ENCODE data around the gene HERC6.

GRCh38 chr4:88435987-88436693 lies 57.5 kb downstream of the HERC6 start:
- TF ChIP-seq POLR2AphosphoS5 (IDR thresholded peaks at IDR 0.05; ENCODE audit: low read depth) (no peak), GABPA (IDR thresholded peaks at IDR 0.05; ENCODE audit: low read depth) (no peak), SPI1 (IDR thresholded peaks at IDR 0.05; ENCODE audit: borderline replicate concordance, low read depth) (no peak)
- TF ChIP-seq, protein P1, sequence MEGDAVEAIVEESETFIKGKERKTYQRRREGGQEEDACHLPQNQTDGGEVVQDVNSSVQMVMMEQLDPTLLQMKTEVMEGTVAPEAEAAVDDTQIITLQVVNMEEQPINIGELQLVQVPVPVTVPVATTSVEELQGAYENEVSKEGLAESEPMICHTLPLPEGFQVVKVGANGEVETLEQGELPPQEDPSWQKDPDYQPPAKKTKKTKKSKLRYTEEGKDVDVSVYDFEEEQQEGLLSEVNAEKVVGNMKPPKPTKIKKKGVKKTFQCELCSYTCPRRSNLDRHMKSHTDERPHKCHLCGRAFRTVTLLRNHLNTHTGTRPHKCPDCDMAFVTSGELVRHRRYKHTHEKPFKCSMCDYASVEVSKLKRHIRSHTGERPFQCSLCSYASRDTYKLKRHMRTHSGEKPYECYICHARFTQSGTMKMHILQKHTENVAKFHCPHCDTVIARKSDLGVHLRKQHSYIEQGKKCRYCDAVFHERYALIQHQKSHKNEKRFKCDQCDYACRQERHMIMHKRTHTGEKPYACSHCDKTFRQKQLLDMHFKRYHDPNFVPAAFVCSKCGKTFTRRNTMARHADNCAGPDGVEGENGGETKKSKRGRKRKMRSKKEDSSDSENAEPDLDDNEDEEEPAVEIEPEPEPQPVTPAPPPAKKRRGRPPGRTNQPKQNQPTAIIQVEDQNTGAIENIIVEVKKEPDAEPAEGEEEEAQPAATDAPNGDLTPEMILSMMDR (IDR thresholded peaks at IDR 0.05; ENCODE audit: insufficient read depth, low read length): no peak
- TF ChIP-seq, protein P2, sequence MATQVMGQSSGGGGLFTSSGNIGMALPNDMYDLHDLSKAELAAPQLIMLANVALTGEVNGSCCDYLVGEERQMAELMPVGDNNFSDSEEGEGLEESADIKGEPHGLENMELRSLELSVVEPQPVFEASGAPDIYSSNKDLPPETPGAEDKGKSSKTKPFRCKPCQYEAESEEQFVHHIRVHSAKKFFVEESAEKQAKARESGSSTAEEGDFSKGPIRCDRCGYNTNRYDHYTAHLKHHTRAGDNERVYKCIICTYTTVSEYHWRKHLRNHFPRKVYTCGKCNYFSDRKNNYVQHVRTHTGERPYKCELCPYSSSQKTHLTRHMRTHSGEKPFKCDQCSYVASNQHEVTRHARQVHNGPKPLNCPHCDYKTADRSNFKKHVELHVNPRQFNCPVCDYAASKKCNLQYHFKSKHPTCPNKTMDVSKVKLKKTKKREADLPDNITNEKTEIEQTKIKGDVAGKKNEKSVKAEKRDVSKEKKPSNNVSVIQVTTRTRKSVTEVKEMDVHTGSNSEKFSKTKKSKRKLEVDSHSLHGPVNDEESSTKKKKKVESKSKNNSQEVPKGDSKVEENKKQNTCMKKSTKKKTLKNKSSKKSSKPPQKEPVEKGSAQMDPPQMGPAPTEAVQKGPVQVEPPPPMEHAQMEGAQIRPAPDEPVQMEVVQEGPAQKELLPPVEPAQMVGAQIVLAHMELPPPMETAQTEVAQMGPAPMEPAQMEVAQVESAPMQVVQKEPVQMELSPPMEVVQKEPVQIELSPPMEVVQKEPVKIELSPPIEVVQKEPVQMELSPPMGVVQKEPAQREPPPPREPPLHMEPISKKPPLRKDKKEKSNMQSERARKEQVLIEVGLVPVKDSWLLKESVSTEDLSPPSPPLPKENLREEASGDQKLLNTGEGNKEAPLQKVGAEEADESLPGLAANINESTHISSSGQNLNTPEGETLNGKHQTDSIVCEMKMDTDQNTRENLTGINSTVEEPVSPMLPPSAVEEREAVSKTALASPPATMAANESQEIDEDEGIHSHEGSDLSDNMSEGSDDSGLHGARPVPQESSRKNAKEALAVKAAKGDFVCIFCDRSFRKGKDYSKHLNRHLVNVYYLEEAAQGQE (IDR thresholded peaks at IDR 0.05; ENCODE audit: insufficient replicate concordance, low read depth): no peak

Data from HL-60 (cell line).